Activated T-helper 1 cell treated with Interleukin-2 at 50 U/mL for 16 hours (primary cell): ENCODE results near the gene TFF2.

Source experiments
- DNase-seq: peaks from one replicate; pipeline ENCODE4 v3.0.0-alpha.2; 2020; ENCODE audit warnings: low read depth

TFF2 gene, protein sequence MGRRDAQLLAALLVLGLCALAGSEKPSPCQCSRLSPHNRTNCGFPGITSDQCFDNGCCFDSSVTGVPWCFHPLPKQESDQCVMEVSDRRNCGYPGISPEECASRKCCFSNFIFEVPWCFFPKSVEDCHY

DNA sequence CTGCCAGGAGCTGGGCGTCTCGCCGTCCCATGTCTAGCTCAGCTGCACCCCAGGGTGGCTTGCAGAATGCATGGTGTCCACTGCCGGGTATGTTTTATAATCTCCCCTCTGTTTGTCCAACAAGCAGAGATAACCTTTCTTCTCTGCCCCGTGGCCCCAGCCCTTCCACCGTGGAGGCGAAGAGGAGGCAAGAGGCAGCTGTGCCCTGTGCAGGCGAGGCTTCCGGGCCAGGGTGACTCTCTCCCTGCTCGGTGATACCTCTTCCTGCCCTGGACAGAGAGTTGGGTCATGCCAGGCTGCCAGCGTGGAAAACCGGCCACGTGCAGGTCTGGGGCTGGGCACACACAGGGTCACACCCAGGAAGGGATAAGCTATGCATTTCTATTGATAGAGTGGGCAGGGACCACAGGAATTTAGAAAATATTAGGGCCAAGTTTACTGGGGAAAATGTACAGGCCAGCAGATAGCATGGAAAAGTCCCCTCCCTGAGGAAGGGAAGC is at the start of gene TFF2:
TSS of gene TFF2 (minus strand) at position 68 of the 500 bp plus-strand sequence. CDS start at position 31, 37 bp downstream.
- no peak for DNase-seq

DNA sequence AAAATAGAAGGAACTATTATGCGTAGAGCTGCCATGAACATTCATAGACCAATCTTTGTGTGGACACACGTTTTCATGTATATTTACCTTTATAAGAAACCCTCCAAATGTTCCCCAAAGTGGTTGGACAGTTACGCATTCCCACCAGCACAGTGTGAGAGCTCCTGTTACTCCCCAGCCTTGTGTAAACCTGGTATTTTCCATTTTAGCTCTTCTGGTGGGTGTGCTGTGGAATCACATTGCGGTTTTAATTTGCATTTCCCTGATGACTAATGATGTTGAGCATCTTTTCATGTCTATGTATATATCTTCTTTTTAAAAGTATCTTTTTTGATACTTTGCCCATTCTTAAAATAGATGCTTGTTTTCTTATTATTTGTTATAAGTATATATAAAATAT is 49.7 kb upstream of the TFF2 start:
- no peak for DNase-seq

DNA sequence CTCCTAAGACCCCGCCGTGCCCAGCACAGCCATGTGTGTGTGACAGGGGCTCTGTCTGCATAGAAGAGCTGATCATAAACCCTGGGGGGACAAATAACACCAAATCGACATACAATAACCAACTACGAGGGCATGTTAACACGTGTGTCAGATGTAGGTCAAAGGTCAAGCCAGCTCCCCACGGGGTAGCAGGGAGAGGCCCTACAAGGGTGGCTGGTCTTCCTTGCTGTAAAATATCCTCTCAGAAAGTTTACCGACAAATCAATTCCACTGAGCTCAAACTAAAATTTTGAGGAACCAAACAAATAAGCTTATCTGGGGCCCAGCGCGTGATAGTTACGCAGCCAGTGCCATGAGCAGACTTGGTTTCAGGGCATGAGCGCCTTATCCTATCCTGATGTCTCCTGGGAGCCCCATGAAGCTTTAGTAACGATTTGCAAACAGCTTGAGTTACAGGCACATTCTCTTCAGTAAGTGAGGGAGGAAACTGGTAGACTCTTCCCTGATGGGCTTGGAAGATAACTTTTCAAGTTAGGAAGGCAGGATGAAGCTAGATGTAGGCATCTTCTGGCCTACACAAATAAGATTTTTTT is 47.7 kb upstream of the TFF2 start:
- DNase-seq = no peak

DNA sequence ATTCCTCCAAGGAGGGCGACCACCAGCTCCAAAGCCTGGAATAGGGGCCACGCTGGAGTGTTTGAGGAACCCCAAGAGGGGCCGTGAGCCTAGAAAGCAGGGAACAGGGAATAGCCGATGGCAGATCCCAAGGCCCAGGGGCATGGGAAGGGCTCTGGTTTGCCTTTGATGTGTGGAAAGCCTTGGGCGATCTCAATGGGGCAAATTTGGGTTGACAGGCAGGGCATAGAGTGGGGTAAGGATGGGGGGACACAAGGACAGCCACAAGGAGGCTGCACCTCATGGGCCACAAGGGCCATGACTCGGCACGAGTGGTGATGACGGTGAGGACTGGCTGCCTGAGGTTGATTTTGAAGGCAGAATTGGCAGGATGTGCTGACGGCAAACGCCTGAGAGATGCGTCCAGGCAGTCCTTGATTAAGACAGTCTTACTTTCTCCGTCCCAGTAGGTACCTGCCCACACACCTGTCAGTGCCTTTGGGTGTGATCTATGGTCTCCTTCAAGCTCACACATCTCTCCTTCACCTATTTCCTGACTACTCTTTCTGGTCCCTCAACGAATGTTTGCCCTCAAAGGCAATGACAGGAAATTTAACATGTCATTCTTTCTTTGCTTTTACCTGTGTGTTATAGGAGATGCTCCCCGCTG is 47.1 kb upstream of the TFF2 start:
- no peak for DNase-seq

DNA sequence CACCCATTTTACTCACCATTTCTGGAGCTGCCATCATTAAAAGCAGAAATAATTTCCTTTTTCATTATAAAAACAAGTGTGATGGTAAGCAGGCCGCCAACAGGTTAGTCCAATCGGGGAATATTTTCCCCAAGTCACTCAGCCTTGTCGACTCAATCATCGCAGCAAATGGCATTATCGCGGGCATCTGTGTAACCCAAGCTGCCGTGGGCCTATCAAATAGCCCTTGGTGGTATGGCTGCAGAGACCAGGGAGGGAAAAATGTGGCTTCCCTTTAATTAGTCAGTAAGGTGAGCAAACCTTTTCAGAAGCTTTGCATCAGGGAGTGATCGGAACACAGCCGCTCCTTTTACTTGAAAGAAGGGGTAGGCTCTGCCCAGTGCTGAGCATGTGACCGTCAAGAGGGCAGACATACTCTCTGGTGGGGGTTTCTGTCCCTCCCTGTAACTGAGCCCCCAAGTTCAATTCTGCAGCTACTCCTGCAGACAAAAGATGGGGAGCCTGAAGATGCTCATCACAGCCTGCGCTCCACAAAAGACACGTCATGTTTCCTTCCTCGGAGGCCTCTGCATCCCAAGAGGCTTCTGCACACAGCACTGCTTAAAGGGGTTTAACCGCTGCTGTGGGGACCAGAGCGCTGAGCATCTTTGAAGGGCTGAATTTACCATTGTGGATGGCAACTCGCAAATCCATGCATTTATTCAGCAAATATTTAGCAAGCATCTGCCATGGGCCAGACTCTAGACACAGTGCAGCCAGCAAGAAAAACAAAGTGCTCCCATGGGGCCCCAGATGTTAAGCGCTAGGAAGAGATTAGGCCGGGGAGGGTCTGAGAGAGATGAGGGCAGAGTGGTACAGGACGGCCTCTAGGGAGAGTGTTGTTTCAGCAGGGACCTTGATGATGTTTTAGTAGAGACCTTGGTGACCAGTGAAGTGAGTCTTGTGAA is 46.3 kb upstream of the TFF2 start:
- DNase-seq = no peak

DNA sequence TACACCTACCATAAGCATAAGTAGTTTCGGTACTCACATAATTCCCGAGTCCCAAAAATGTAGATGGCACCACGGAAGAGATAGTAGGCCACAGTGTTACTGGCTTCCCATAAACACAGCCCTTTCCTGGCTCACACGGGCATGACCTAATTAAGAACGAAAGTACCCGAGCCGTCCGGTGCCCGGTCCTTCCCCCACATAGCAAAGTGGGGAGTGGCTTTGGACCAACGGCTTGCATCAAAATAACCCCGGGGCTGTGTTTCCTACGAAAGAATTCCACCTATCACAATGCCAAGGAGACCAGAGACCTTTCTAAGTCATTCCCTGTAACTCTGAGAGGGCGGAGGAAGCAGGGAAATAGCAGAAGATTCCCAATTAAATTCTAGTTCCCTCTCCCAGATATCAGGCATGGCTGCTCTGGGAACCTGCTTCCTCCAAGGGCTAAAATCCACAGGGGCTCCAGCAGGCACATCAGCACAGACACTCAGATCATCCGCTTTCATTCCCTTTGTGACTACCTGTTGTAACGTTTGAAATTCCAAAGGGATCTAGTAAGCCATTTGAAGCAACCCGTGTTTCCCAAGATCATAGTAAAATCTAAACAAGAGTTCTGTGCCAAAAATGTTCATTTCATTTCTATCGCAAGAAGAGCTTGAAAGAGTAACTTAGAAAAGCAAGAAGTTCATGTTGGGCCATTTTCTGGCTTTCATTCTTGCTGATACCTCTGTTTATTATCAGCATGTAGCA is 45.3 kb upstream of the TFF2 start, which contains the start of gene TMPRSS3:
TSS of gene TMPRSS3 (minus strand) at position 148 of the 747 bp plus-strand sequence. CDS start 635 bp downstream, outside the sequence.
- DNase-seq = no peak

DNA sequence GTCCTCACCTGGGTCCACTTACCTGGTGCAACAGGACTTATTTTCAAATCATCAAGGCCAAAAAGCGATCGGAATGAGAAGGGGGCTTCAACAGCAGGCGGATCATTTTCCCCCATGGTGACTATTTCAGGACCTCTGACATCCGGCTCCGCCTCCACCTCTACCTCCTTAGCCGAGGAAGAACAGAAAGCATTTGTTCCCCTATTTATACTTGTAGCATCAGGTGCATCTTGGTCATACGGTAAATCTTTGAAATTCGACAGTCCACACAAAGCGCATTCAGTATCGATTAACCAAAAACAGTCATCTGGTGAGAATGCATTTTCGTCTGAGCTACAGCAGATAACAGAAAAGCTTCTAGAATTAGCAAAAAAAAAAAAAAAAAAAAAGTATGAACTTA is 44.5 kb upstream of the TFF2 start:
- no peak for DNase-seq

DNA sequence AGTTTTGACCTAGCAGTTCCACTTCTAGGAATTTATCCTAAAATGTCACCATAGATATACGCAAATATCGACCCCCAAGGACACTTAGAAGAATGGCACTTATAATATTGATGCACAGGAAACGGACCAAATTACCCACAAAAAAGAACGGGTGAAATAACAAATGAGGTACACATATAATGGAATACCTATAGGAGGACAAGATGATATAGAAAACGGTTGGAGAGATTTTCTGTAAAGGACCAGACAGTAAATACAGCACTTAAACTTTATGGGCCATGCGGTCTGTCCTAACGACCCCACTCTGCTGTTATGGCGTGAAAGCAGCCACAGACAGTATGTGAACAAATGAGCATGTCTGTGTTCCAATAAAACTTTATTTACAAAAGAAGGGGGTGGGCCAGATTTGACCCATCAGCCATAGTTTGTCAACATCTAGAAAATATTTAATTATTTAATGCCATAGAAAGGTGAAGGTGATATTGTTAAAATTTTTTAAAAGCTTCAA is 42.7 kb upstream of the TFF2 start:
- DNase-seq = no peak

DNA sequence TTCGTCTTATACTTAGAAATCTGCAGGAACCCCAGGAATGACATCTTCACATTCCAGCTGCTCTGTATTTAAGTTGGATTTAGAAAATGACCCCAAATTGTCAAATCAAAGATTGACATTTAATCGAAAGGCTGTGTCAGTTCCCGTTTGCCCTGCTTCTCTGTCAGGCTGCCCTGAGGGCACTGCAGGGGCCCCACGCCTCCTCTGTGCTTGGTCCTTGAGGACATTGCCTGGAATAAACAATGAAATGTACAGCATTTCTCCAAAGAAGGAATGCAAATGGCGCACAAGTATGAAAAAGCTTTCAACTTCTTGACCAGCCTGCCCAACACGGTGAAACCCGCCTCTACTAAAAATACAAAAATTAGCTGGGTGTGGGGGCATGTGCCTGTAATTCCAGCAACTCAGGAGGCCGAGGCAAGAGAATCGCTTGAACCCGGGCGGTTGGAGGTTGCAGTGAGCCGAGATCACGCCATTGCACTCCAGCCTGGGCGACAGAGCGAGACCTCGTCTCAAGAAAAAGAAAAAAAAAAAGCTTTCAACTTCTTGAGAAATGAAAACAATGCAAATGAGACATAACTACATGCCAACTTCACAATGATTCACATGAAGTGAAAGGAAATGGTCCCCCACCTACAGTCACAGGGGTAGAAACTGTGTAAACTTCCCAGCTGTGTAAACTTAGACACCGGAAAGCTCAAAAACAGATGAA is 42.1 kb upstream of the TFF2 start:
- DNase-seq = no peak

DNA sequence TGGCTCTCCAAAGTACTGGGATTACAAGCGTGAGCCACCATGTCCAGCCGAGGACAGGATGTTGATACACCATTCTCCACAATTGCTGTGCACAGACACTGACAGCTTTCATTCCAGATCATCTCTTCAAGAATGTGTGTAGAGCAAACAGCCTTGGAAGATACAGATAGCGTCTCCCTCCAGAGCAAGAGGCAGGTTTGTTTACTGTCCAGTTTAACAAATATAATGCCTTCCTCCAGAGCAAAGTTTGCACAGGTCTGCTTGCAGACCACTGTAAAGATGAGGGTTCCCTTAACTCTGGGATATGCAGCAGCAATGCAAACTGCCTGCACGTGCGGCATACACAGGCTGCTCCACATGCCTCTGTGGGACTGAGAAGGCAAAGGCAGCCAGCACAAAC is 40.5 kb upstream of the TFF2 start:
- no peak for DNase-seq

DNA sequence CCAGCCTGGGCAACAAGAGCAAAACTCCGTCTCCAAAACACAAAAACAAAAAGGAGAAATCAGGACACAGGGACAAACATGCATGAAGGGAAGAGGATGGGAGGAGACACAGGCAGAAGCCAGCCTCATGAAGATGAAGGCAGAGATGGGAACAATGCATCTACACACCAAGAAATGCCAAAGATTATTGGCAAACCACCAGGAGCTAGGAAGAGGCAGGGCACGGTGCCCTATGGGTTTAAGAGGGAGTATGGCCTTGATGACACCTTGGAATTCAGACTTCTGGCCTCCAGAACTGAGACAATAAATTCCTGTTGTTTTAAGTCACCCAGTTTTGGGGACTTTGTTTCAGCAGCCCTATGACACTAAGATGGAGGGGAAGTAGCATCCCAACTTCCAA is 39.9 kb upstream of the TFF2 start:
- no peak for DNase-seq

DNA sequence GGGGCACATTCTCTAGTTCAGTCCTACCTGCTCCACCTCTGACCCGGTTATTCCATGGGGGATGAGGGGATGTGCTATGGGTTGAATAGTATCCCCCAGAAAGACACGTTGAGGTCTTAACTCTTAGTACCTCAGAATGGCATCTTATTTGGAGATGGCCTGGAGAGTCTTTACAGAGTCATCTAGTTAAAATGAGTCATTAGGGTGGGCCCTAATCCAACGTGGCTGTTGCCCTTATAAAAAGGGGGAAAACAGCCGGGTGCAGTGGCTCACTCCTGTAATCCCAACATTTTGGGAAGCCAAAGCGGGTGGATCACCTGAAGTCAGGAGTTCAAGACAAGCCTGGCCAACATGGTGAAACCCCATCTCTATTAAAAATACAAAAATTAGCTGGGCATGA is 39.4 kb upstream of the TFF2 start:
- DNase-seq = no peak

DNA sequence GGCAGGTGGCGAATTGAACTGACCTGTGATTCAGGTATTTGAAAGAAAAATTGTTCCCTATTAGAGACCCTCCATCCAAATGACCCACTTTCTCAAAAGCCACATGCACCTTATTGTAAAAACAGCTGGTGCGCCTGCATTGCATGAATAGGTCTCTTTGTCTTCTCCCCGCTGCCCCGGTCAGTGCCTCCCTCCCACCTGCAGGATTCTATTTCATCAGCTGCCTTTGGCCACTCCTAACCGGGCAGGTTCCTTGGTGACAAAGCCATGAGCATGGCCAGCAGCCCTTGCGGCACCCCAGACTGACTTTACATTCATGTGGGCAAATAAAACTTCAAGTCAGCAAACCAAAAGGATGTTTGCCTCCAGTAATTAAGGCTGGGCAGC is 38.6 kb upstream of the TFF2 start:
- no peak for DNase-seq

DNA sequence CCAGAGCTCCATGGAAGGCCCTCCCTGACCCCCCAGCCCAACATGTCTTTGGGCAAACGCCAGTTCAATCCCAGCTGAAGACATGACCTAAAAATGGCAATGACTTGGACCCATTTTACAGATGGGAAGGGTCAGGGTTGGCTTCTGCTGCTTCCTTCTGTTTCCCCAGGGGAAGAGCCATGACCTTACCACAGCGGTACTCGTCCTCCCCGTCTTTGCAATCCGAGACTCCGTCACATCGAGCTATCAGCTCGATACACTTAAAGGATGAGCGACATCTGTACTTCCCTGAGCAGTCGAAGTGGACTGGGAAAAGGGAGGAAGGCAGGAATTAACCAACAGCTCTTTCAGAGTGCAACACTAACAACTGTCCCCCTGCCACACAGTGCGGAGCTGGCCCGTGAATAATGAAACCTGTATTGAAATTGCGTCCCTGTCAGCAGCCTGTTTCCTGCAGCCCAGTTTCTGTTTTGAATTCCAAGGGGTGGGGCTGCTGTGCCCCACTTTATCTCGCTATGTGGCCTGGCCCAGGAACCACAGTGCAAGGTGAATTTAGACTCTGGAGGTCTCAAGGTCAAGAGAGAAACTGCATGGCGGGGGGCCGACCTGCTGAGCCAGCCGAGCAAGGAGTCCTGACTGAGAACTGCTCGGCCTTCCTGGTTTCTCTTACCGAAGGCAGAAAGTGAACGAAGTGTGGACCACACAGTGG is 38.1 kb upstream of the TFF2 start:
- no peak for DNase-seq

DNA sequence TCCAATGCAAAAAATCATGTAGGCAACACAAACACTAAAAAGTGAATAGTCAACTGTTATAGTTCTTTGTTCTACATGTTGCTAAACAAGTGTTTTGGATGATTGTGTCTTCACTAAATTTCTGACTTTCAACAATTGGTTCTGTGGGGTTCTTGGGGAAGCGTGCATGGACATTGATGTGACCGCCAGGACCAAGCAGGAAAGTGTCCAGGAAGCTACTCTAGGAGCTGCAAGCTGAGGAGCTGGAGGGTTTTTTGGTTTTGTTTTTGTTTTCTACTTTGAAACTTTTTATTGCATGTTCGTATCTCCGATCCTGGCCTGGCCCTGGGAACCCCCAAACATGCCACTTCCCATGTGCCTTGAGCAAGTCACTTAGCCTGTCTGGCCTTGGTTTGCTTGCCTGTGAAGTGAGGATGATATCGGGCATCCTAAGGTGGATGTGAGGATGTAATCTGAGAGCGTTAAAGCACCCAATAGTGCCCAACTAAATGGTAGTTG is 37.1 kb upstream of the TFF2 start:
- no peak for DNase-seq

DNA sequence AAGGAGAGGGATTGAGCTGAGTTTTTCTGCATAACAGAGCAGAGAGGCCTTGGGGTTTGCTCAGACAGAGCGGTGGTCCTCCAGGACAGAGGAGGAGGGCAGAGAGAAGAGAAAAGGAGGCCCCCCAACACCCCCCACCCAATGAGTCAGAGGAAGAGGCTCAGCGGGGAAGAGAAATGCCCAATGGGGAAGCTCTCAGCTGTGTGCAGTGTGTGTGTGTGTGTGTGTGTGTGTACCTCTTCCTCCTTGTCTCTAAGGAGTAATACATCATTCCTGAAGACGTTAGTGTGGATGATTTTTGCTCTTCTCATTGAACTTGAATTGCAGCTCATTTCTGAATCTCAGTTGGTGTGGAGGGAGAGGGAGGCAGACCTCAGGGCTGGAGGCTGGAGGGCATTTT is 36.4 kb upstream of the TFF2 start:
- no peak for DNase-seq

DNA sequence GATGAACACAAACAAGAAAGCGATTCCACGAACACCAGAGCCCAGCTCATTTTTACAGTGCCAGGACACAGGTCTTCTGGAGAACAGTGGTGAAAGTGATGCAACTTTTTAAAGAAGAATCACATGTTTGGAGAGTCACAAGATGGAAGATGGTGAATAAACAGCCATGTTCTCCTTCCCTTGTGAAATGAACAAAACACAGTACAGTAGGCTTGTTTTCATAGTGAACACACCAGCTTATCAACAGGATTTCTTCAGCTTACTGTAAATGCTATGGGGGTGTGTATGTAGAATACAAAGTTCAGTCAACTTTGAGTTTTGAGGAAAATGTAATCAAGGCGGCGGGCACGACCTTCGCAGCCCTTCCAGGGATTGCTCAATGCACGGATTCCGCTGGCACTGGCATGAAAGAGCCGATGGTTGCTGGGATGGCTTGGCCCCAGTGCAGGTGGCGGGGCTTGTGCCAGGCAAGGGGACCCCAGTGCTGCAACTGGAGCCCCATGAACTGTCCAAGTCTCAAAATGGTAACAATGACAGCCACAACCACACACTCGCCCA is 35.3 kb upstream of the TFF2 start:
- no peak for DNase-seq

DNA sequence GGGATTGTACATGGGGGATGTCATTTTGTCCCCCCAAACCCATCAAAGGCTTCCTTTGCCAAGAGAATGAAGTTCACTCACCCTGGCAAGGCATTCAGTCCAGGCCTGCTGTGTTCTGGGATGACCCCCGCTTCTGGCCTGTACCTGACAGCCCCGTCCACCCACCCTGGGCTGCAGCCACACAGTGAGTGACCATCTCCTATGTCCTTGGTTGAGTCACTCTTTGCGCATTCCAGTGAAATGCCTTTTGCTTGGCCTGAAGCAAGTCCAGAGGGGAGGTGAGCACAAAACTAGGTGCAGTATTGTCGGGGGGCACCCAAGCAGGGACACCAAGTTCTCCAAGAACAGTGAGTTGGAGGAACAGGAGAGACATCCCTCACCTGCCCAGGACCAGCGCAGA is 34.8 kb upstream of the TFF2 start:
- no peak for DNase-seq

DNA sequence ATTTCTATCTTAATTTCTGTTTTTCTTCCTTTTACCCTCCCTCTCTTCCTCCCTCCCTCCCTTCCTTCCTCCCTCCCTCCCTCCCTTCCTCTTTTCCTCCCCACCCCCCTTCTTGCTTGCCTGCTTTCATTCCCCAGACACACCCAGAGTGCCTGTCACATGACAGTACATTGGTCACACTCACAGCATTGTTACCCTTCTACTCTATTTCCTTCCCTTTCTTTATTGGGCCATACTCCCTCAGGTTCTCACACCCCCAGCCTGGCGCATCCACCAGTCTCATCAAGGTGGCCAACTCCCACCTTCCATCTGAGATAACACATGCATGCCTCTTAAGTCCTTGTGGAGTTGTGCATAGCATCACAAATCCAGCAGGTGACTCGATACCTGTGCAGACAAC is 34.2 kb upstream of the TFF2 start:
- DNase-seq = no peak
